ENCODE results near the gene RAP1GAP2.

- TF ChIP-seq POLR2A (IDR thresholded peaks at IDR 0.05; ENCODE audit: low read depth, low read length) = no peak
- no peak for TF ChIP-seq POLR2AphosphoS5 (IDR thresholded peaks at IDR 0.05; ENCODE audit: low read depth, low read length)
- TF ChIP-seq TAF1 (IDR thresholded peaks at IDR 0.05; ENCODE audit: low read depth, low read length) = no peak
Observed at GRCh38 chr17:2797637-2798036, 1.4 kb downstream of the RAP1GAP2 start.
